Breast epithelium (tissue), 4 donors: ENCODE data around the gene OR4N5. TPM values are rescaled to one million over a fixed set of nuclear protein-coding genes. Genes with fewer than 3 reads are reported as not detected.

ENCODE experiments used
- DNase-seq, 2 donors: peaks; one replicate each; pipeline ENCODE4 v3.0.0-alpha.2; 2019; ENCODE audit warnings: low spot score in 2 of 2
- H3K27ac ChIP-seq, 2 donors: fragments of 200-600 bp; sonication (generic) in 1 of 2; one replicate each; pipeline ENCODE4 v1.5.1; 2016 to 2019; ENCODE audit warnings: mild to moderate bottlenecking in 1 of 2
- H3K27me3 ChIP-seq, 2 donors: fragments of 200-600 bp; sonication (generic) in 1 of 2; one replicate each; pipeline versions ENCODE4 v1.5.1 to v1.6.0; 2017 to 2019; ENCODE audit warnings: control low read depth in 1 of 2, mild to moderate bottlenecking in 1 of 2
- H3K36me3 ChIP-seq: fragments of 200-600 bp; one replicate; pipeline ENCODE4 v1.5.1; 2019
- H3K4me1 ChIP-seq, 2 donors: fragments of 200-600 bp; sonication (generic); one replicate each; pipeline ENCODE4 v1.5.1; 2016 to 2019; ENCODE audit warnings: control low read depth in 1 of 2
- H3K4me3 ChIP-seq, 3 donors: fragments of 200-600 bp; sonication (generic); 1 replicate in 2 of 3; 2 replicates in 1 of 3; pipeline ENCODE4 v1.5.1; 2016 to 2019; ENCODE audit warnings: mild to moderate bottlenecking in 3 of 3, moderate library complexity in 2 of 3
- H3K9me3 ChIP-seq, 2 donors: fragments of 200-600 bp; sonication (generic) in 1 of 2; one replicate each; pipeline ENCODE4 v1.5.1; 2016 to 2019; ENCODE audit warnings: control low read depth in 1 of 2
- POLR2A ChIP-seq: fragments of 450-650 bp; IDR thresholded peaks from one replicate; pipeline ENCODE4 v1.6.1; 2016; ENCODE audit warnings: antibody characterized with exemption, mild to moderate bottlenecking, moderate library complexity
- POLR2AphosphoS5 ChIP-seq, 3 donors: sonication (generic); formaldehyde crosslinking; IDR thresholded peaks; one replicate each; pipeline ENCODE4 v1.6.1; 2017; ENCODE audit warnings: antibody characterized with exemption in 3 of 3
- intact Hi-C: fragments of 100-400 bp; cut with DNase I; formaldehyde crosslinking; loops from one replicate; pipeline ENCODE4 v1.15.1; 2023; ENCODE audit warnings: low total_unique reads
- total RNA-seq, 3 donors: library from RNA; depleted of rRNA; stranded (reverse); fragments of >200 nt; gene quantifications; one replicate each; pipeline ENCODE4 v1.1.0, GENCODE V29; 2016
- TF ChIP-seq, protein P1 (sequence below), 3 donors: fragments of 450-650 bp; IDR thresholded peaks; one replicate each; pipeline ENCODE4 v1.5.1; 2016 to 2017; ENCODE audit warnings: antibody characterized with exemption in 3 of 3, mild to moderate bottlenecking in 3 of 3, moderate library complexity in 3 of 3

OR4N5 gene
- total RNA-seq, 3 donors from 2014 or later = not detected

- intact Hi-C loops = no loop called here
- no peak for DNase-seq
- H3K9me3 ChIP-seq = no peaks in the 10 kb centered on the region
- no peak overlapping the region for H3K4me3 ChIP-seq
- H3K27me3 ChIP-seq = no peaks in the 10 kb centered on the region
- no peaks in the 10 kb centered on the region for H3K4me1 ChIP-seq
- TF ChIP-seq POLR2A = no peak
- TF ChIP-seq, protein P1, sequence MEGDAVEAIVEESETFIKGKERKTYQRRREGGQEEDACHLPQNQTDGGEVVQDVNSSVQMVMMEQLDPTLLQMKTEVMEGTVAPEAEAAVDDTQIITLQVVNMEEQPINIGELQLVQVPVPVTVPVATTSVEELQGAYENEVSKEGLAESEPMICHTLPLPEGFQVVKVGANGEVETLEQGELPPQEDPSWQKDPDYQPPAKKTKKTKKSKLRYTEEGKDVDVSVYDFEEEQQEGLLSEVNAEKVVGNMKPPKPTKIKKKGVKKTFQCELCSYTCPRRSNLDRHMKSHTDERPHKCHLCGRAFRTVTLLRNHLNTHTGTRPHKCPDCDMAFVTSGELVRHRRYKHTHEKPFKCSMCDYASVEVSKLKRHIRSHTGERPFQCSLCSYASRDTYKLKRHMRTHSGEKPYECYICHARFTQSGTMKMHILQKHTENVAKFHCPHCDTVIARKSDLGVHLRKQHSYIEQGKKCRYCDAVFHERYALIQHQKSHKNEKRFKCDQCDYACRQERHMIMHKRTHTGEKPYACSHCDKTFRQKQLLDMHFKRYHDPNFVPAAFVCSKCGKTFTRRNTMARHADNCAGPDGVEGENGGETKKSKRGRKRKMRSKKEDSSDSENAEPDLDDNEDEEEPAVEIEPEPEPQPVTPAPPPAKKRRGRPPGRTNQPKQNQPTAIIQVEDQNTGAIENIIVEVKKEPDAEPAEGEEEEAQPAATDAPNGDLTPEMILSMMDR (IDR thresholded peaks at IDR 0.05) = no peak
- no peak for TF ChIP-seq POLR2AphosphoS5 (IDR thresholded peaks at IDR 0.05)
- H3K36me3 ChIP-seq = no peaks in the 10 kb centered on the region
- no peak overlapping the region for H3K27ac ChIP-seq
These were observed 26.3 kb upstream of the OR4N5 start for GRCh38 chr14:20112321-20112720.

DNA sequence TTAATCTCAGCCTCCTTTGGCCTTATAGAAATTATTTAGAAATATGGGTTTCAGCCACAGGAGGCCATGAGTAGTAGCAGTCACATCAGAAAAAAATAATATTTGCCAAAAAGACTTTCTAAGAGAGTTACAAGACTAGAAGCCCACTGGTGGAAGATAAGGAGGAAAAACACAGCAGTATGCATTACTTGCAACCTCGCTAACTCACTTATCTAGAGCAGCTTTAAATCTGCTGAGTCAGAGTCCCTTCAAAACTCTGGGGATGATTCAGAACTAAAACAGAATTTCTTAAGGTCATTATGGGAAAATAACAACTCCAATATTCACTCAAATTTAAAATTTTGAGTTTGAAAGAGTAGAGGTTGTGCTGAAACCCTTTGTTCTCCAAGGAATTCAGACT, 21.9 kb upstream of the OR4N5 start:
- DNase-seq = no peak
- H3K4me1 ChIP-seq = no peaks in the 10 kb centered on the region

GRCh38 chr14:20118795-20119194, 19.8 kb upstream of the OR4N5 start:
- H3K27me3 ChIP-seq = no peaks in the 10 kb centered on the region
- intact Hi-C loops = no loop called here
- H3K4me1 ChIP-seq = no peaks in the 10 kb centered on the region
- no peaks in the 10 kb centered on the region for H3K36me3 ChIP-seq
- H3K9me3 ChIP-seq = peaks cover 10 to 29% of the 10 kb centered on the region in 2 donors
- TF ChIP-seq POLR2AphosphoS5 (IDR thresholded peaks at IDR 0.05) = no peak
- TF ChIP-seq, protein P1 (IDR thresholded peaks at IDR 0.05) = no peak
- no peak for TF ChIP-seq POLR2A
- no peak for DNase-seq
- no peak overlapping the region for H3K27ac ChIP-seq
- no peak overlapping the region for H3K4me3 ChIP-seq

More for the DNA sequence above, 21.9 kb upstream of the OR4N5 start:
- TF ChIP-seq, protein P1 (IDR thresholded peaks at IDR 0.05) = no peak
- no peak for TF ChIP-seq POLR2A
- no peak for TF ChIP-seq POLR2AphosphoS5 (IDR thresholded peaks at IDR 0.05)
- Histone ChIP-seq H3K27me3 (no peaks in the 10 kb centered on the region), H3K36me3 (no peaks in the 10 kb centered on the region), H3K9me3 (peaks cover 10 to 26% of the 10 kb centered on the region in 2 donors), H3K27ac (no peak overlapping the region), H3K4me3 (no peak overlapping the region)
- intact Hi-C loops = no loop called here

- Histone ChIP-seq H3K36me3 (no peaks in the 10 kb centered on the region), H3K4me1 (no peaks in the 10 kb centered on the region), H3K27me3 (no peaks in the 10 kb centered on the region), H3K4me3 (no peak overlapping the region), H3K9me3 (no peaks in the 10 kb centered on the region), H3K27ac (no peak overlapping the region)
- no peak for DNase-seq
- TF ChIP-seq POLR2AphosphoS5 (IDR thresholded peaks at IDR 0.05) (no peak), POLR2A (no peak)
- TF ChIP-seq, protein P1 (IDR thresholded peaks at IDR 0.05) = no peak
- intact Hi-C loops = no loop called here
These were observed 5.3 kb downstream of the OR4N5 start for GRCh38 chr14:20143911-20144310.

DNA sequence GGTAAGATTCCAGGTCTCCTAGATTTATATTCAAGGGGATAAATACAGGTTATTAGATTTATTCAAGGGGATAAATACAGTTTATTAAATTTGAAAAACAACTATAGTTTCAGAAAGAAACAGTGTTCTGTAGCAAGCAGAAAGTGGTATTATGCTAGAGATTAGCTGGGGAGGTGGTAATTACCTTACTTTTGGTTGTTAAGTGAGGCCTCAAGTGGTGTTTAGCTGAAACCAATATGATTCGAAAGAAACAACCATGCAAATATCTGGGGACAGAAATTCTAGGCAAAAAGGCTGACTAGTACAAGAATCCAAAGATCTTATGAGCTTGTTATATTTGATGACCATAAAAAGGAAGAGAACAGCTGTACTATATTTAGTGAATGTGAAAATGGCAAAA, 6.2 kb downstream of the OR4N5 start:
- no peak for TF ChIP-seq POLR2A
- TF ChIP-seq, protein P1 (IDR thresholded peaks at IDR 0.05) = no peak
- no peak for TF ChIP-seq POLR2AphosphoS5 (IDR thresholded peaks at IDR 0.05)
- intact Hi-C loops = no loop called here
- no peak overlapping the region for H3K4me3 ChIP-seq
- no peaks in the 10 kb centered on the region for H3K27me3 ChIP-seq
- H3K36me3 ChIP-seq = no peaks in the 10 kb centered on the region
- H3K27ac ChIP-seq = no peak overlapping the region
- peaks cover 0 to 1% of the 10 kb centered on the region in 2 donors for H3K9me3 ChIP-seq
- DNase-seq = no peak
- no peaks in the 10 kb centered on the region for H3K4me1 ChIP-seq
